GM19397 (cell line): ENCODE measurements around the gene APOL6.
"Not testable (repeated sequence)": the region's sequence is repeated elsewhere in the genome, so short reads cannot be mapped to it uniquely, and the experiment has no call there.

Experiments
- ATAC-seq: cut with Tn5 transposase; IDR thresholded peaks from one replicate; pipeline ENCODE4 v1.9.1; 2021; ENCODE audit warnings: mild to moderate bottlenecking, moderate library complexity; ENCODE audit not compliant: unreplicated experiment

The APOL6 gene

GRCh38 chr22:35634943-35635540 is 13.2 kb upstream of the APOL6 start:
- ATAC-seq = no peak

GRCh38 chr22:35637254-35637653 is 11.0 kb upstream of the APOL6 start:
- ATAC-seq = no peak

- ATAC-seq = no peak
Measured at GRCh38 chr22:35638001-35638400, 10.2 kb upstream of the APOL6 start.

GRCh38 chr22:35638410-35638809 is 9.8 kb upstream of the APOL6 start:
- ATAC-seq = no peak

- ATAC-seq = no peak
Measured at GRCh38 chr22:35641494-35642120, 6.6 kb upstream of the APOL6 start.

- ATAC-seq = no peak
Measured at GRCh38 chr22:35642305-35642741, 5.9 kb upstream of the APOL6 start.

GRCh38 chr22:35643991-35644390 is 4.3 kb upstream of the APOL6 start:
- ATAC-seq = no peak

GRCh38 chr22:35645646-35646045 is 2.6 kb upstream of the APOL6 start:
- ATAC-seq = no peak

- ATAC-seq = no peak
Measured at GRCh38 chr22:35649026-35649553, 844 bp downstream of the APOL6 start.

- ATAC-seq = no peak
Measured at GRCh38 chr22:35649636-35650250, 1.5 kb downstream of the APOL6 start.

- no peak for ATAC-seq
Measured at GRCh38 chr22:35651085-35651484, 2.8 kb downstream of the APOL6 start.

- no peak for ATAC-seq
Measured at GRCh38 chr22:35653824-35654223, 5.6 kb downstream of the APOL6 start.

- no peak for ATAC-seq
Measured at GRCh38 chr22:35656284-35656752, 8.1 kb downstream of the APOL6 start.

GRCh38 chr22:35657571-35658312 is 9.5 kb downstream of the APOL6 start:
- ATAC-seq = no peak

- ATAC-seq = no peak
Measured at GRCh38 chr22:35660291-35661127, 12.3 kb downstream of the APOL6 start.

- ATAC-seq = no peak
Measured at GRCh38 chr22:35661464-35661863, 13.2 kb downstream of the APOL6 start.

GRCh38 chr22:35662914-35663313 is 14.7 kb downstream of the APOL6 start:
- ATAC-seq = no peak

GRCh38 chr22:35663371-35663770 is 15.1 kb downstream of the APOL6 start:
- no peak for ATAC-seq

GRCh38 chr22:35664955-35665587 is 16.8 kb downstream of the APOL6 start:
- no peak for ATAC-seq

- ATAC-seq = not testable (repeated sequence)
Measured at GRCh38 chr22:35666699-35667098, 18.5 kb downstream of the APOL6 start.
